Naive thymus-derived CD4-positive, alpha-beta T cell (primary cell): ENCODE data around the gene BBS5. TPM values are rescaled to one million over a fixed set of nuclear protein-coding genes. Genes with fewer than 3 reads are reported as not detected.

Source experiments
- ATAC-seq: fragments of 150-1000 bp; cut with Tn5 transposase; 2 replicates; pipeline ENCODE4 v1.10.0; 2021; ENCODE audit warnings: mild to moderate bottlenecking, moderate library complexity
- CTCF ChIA-PET: fragments of 350-600 bp; sonication (Branson Sonifier 250); formaldehyde crosslinking; loops from one replicate; lab custom pipeline; 2021; ENCODE audit warnings: antibody characterized with exemption; lab: Charles Lee
- POLR2A ChIA-PET: fragments of 350-600 bp; sonication (Branson Sonifier 250); formaldehyde crosslinking; loops from one replicate; lab custom pipeline; 2021; ENCODE audit warnings: antibody characterized with exemption, inconsistent platforms; lab: Charles Lee
- DNase-seq, 9 donors: peaks; one replicate each; pipeline versions ENCODE4 v3.0.0 to v3.0.0-alpha.2; 2020 to 2022; ENCODE audit warnings: mixed read lengths in 1 of 9
- H3K27ac ChIP-seq: one replicate; pipeline ENCODE4 v1.7.0; 2013; ENCODE audit warnings: mild to moderate bottlenecking, low read depth, low read length, moderate library complexity
- H3K27me3 ChIP-seq, 2 donors: one replicate each; pipeline ENCODE4 v1.7.0; 2013; ENCODE audit warnings: low read length in 2 of 2, mild to moderate bottlenecking in 2 of 2, moderate library complexity in 2 of 2; ENCODE audit not compliant: control insufficient read depth in 2 of 2, insufficient read depth in 2 of 2
- H3K36me3 ChIP-seq, 3 experiments: 1 replicate in 2 of 3; 2 replicates in 1 of 3; pipeline ENCODE4 v1.7.0; 2013; ENCODE audit warnings: low read length in 3 of 3, mild to moderate bottlenecking in 3 of 3, moderate library complexity in 1 of 3; ENCODE audit not compliant: insufficient read depth in 3 of 3, control insufficient read depth in 2 of 3
- H3K4me1 ChIP-seq, 2 donors: one replicate each; pipeline ENCODE4 v1.7.0; 2013; ENCODE audit warnings: low read length in 2 of 2, mild to moderate bottlenecking in 2 of 2, moderate library complexity in 1 of 2; ENCODE audit not compliant: control insufficient read depth in 2 of 2, insufficient read depth in 2 of 2
- H3K4me3 ChIP-seq: 2 replicates; pipeline ENCODE4 v1.7.0; 2013; ENCODE audit warnings: mild to moderate bottlenecking, low read length
- H3K9me3 ChIP-seq, 3 experiments: 1 replicate in 2 of 3; 2 replicates in 1 of 3; pipeline ENCODE4 v1.7.0; 2013; ENCODE audit warnings: low read length in 3 of 3; ENCODE audit not compliant: control insufficient read depth in 2 of 3
- H3K27ac Mint-ChIP-seq, 9 donors: one replicate each; pipeline ENCODE4 v1.8.0; 2020 to 2022; ENCODE audit warnings: mixed read lengths in 9 of 9, mild to moderate bottlenecking in 8 of 9, moderate library complexity in 5 of 9, inconsistent platforms in 2 of 9
- H3K27me3 Mint-ChIP-seq, 5 donors: one replicate each; pipeline ENCODE4 v1.8.0; 2021 to 2022; ENCODE audit warnings: mixed read lengths in 5 of 5, mild to moderate bottlenecking in 1 of 5
- H3K36me3 Mint-ChIP-seq, 5 donors: one replicate each; pipeline ENCODE4 v1.8.0; 2020 to 2022; ENCODE audit warnings: mixed read lengths in 5 of 5, mild to moderate bottlenecking in 3 of 5, inconsistent platforms in 1 of 5
- H3K4me1 Mint-ChIP-seq, 7 donors: one replicate each; pipeline ENCODE4 v1.8.0; 2020 to 2022; ENCODE audit warnings: mixed read lengths in 7 of 7, mild to moderate bottlenecking in 3 of 7, inconsistent platforms in 1 of 7
- H3K4me3 Mint-ChIP-seq, 10 donors: one replicate each; pipeline ENCODE4 v1.8.0; 2020 to 2022; ENCODE audit warnings: mild to moderate bottlenecking in 10 of 10, mixed read lengths in 10 of 10, moderate library complexity in 6 of 10, inconsistent platforms in 2 of 10
- H3K9me3 Mint-ChIP-seq, 11 donors: one replicate each; pipeline ENCODE4 v1.8.0; 2020 to 2022; ENCODE audit warnings: mixed read lengths in 11 of 11, mild to moderate bottlenecking in 4 of 11, inconsistent platforms in 1 of 11, moderate library complexity in 1 of 11
- intact Hi-C, 2 donors: fragments of 100-400 bp; cut with micrococcal nuclease; formaldehyde crosslinking; loops; one replicate each; pipeline ENCODE4 v1.15.1; 2023
- polyA plus RNA-seq, 2 donors: library from polyadenylated mRNA; unstranded; fragments of 300-500 nt; fragmentation: Illumina TruSeq; gene quantifications; one replicate each; pipeline ENCODE4 v1.2.3, GENCODE V29; 2021
- total RNA-seq, 6 experiments: library from RNA in 5 of 6; stranded (reverse) in 5 of 6; gene quantifications; 1 replicate in 5 of 6; 2 replicates in 1 of 6; pipeline ENCODE4 v1.2.3 and lab custom pipeline; 2021 to 2026

The BBS5 gene
- total and polyA plus RNA-seq, 7 experiments from 2014 or later: 1.3 to 3.8 (median 2.3) TPM

GRCh38 chr2:169491378-169491777 is 12.1 kb downstream of the BBS5 start:
- no peak overlapping the region for H3K4me3 Mint-ChIP-seq
- Histone ChIP-seq H3K36me3 (no peaks in the 10 kb centered on the region), H3K9me3 (no peaks in the 10 kb centered on the region), H3K27ac (no peak overlapping the region), H3K27me3 (no peaks in the 10 kb centered on the region), H3K4me3 (no peak overlapping the region), H3K4me1 (no peaks in the 10 kb centered on the region)
- peaks cover 0 to 21% (median 4%) of the 10 kb centered on the region in 5 donors for H3K36me3 Mint-ChIP-seq
- ChIA-PET POLR2A (no interaction called here), CTCF (no interaction called here)
- no peaks in the 10 kb centered on the region for H3K27me3 Mint-ChIP-seq
- intact Hi-C loops: no loop called here
- H3K4me1 Mint-ChIP-seq: no peaks in the 10 kb centered on the region
- DNase-seq (no peak), ATAC-seq (no peak)
- no peaks in the 10 kb centered on the region for H3K9me3 Mint-ChIP-seq
- H3K27ac Mint-ChIP-seq: no peak overlapping the region

DNA sequence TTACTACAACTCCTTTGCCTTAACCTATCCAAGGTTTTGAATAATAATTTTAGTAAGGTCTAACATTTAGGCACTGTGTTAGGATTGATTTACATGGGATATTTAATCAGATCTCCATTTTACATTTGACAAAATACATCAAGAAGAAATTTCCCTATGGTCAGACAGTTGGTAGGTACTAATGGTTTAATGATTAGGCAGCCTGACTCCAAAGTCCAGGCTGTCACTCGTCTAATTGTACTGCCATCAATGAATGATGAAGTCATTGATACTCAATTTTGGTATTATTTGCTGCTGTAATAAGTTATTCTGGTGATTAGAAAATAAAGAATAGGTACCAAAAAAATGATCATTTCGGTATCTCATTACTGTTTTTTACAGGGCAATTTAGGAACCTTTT is 14.1 kb downstream of the BBS5 start:
- H3K27me3 Mint-ChIP-seq: no peaks in the 10 kb centered on the region
- H3K36me3 Mint-ChIP-seq: peaks cover 0 to 22% (median 4%) of the 10 kb centered on the region in 5 donors
- ATAC-seq (no peak), DNase-seq (no peak)
- H3K4me3 ChIP-seq: no peak overlapping the region
- no peaks in the 10 kb centered on the region for H3K9me3 ChIP-seq
- H3K4me1 Mint-ChIP-seq: no peaks in the 10 kb centered on the region
- H3K9me3 Mint-ChIP-seq: no peaks in the 10 kb centered on the region
- no peak overlapping the region for H3K27ac Mint-ChIP-seq
- intact Hi-C loops: no loop called here
- no peaks in the 10 kb centered on the region for H3K36me3 ChIP-seq
- H3K27me3 ChIP-seq: no peaks in the 10 kb centered on the region
- no peaks in the 10 kb centered on the region for H3K4me1 ChIP-seq
- H3K27ac ChIP-seq: no peak overlapping the region
- no peak overlapping the region for H3K4me3 Mint-ChIP-seq
- POLR2A ChIA-PET: no interaction called here
- CTCF ChIA-PET: no interaction called here

- no peaks in the 10 kb centered on the region for H3K27me3 ChIP-seq
- H3K9me3 Mint-ChIP-seq: no peaks in the 10 kb centered on the region
- ATAC-seq (no peak), DNase-seq (no peak)
- H3K27me3 Mint-ChIP-seq: no peaks in the 10 kb centered on the region
- H3K4me3 Mint-ChIP-seq: no peak overlapping the region
- ChIA-PET POLR2A (no interaction called here), CTCF (no interaction called here)
- no peak overlapping the region for H3K4me3 ChIP-seq
- peaks cover 0 to 21% (median 4%) of the 10 kb centered on the region in 5 donors for H3K36me3 Mint-ChIP-seq
- no peak overlapping the region for H3K27ac Mint-ChIP-seq
- H3K36me3 ChIP-seq: no peaks in the 10 kb centered on the region
- no peaks in the 10 kb centered on the region for H3K4me1 Mint-ChIP-seq
- no peaks in the 10 kb centered on the region for H3K4me1 ChIP-seq
- intact Hi-C loops: no loop called here
- no peaks in the 10 kb centered on the region for H3K9me3 ChIP-seq
- no peak overlapping the region for H3K27ac ChIP-seq
Measured at GRCh38 chr2:169495310-169495928, 16.1 kb downstream of the BBS5 start.

DNA sequence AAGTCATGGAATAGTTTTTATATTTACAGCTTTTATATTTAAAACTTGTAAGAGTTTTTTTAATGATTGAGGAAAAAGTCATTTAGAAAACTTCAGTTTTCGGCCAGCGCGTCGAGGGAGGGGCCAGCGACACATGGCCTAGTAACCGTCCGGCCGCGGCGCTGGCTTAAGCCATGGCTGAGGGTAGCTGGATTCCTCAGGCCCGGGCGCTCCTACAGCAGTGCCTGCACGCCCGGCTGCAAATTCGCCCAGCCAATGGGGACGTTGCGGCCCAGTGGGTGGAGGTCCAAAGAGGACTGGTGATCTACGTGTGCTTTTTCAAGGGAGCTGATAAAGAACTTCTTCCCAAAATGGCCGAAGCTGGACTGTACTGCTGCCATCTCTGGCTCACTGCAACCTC is 25.4 kb downstream of the BBS5 start:
- intact Hi-C loops: no loop called here
- POLR2A ChIA-PET: no interaction called here
- H3K9me3 Mint-ChIP-seq: no peaks in the 10 kb centered on the region

DNA sequence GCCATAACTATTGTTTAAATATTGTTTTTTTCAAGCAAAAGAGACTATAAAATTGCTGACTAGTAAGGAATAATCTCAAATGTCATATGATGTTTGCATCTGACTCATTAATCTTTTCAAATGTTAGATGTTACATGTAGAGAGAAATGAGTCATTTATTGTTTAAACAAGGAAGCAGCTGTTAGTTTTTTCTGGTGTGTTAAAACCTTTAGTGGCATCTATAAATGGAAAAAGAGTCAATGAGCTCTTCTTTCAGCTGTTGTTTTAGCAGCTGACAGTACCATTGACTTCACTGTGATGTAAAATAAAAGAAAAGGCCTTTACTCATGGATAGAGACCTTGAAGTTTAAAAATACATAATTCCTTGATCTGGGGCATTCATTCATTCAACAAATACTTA is 28.4 kb downstream of the BBS5 start:
- H3K4me3 Mint-ChIP-seq: no peak overlapping the region
- ChIA-PET POLR2A (no interaction called here), CTCF (no interaction called here)
- no peaks in the 10 kb centered on the region for H3K27me3 Mint-ChIP-seq
- H3K9me3 ChIP-seq: no peaks in the 10 kb centered on the region
- H3K4me1 ChIP-seq: no peaks in the 10 kb centered on the region
- H3K4me3 ChIP-seq: no peak overlapping the region
- ATAC-seq (no peak), DNase-seq (no peak)
- H3K4me1 Mint-ChIP-seq: no peaks in the 10 kb centered on the region
- intact Hi-C loops: no loop called here
- peaks cover 0 to 19% (median 9%) of the 10 kb centered on the region in 5 donors for H3K36me3 Mint-ChIP-seq
- H3K36me3 ChIP-seq: no peaks in the 10 kb centered on the region
- H3K27ac Mint-ChIP-seq: no peak overlapping the region
- H3K27ac ChIP-seq: no peak overlapping the region
- H3K9me3 Mint-ChIP-seq: no peaks in the 10 kb centered on the region
- H3K27me3 ChIP-seq: no peaks in the 10 kb centered on the region

More for the DNA sequence above, 25.4 kb downstream of the BBS5 start:
- no peak overlapping the region for H3K27ac Mint-ChIP-seq
- no peaks in the 10 kb centered on the region for H3K27me3 Mint-ChIP-seq
- Histone ChIP-seq H3K27me3 (no peaks in the 10 kb centered on the region), H3K9me3 (no peaks in the 10 kb centered on the region), H3K4me3 (no peak overlapping the region), H3K36me3 (no peaks in the 10 kb centered on the region), H3K4me1 (no peaks in the 10 kb centered on the region), H3K27ac (no peak overlapping the region)
- CTCF ChIA-PET: no interaction called here
- no peak for ATAC-seq
- H3K4me3 Mint-ChIP-seq: no peak overlapping the region
- no peak for DNase-seq
- H3K4me1 Mint-ChIP-seq: no peaks in the 10 kb centered on the region
- H3K36me3 Mint-ChIP-seq: peaks cover 0 to 16% (median 9%) of the 10 kb centered on the region in 5 donors

DNA sequence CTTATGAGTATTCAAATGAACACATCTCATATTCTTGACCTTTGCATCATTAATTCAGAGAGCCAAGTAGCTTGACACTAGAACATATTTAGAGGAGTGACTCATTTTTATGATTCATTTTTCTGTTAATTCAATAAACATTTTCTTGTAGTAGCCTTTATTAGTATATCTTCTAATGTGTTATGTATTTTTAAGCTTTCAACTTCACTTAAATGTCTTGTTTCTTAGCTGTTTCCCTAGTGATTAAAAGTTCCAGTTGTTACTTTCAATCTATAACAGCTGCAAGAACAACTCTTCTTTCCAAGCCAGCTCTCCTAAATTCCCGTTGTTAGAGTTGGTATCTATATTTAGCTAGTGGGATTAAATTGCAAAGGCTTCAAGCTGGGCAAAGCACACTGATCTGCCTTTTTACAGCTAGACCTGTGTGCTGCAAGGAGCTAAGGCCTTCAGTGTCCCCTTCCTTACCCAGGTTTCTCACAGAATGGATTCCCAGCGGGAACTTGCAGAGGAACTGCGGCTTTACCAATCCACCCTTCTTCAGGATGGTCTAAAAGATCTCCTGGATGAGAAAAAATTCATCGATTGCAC is 30.1 kb downstream of the BBS5 start, which contains the start of gene KLHL41:
Gene KLHL41, plus strand, starts transcription at position 405 of the 588 bp plus-strand sequence. Its CDS starts 77 bp downstream, at position 482.
- no peak within 1 kb of the TSS for H3K4me3 Mint-ChIP-seq
- no peak for DNase-seq
- POLR2A ChIA-PET: no interaction called here
- H3K4me3 ChIP-seq: no peak within 1 kb of the TSS
- intact Hi-C loops: no loop called here
- no peaks in the 10 kb centered on the region for H3K9me3 ChIP-seq
- H3K27ac ChIP-seq: no peak within 1 kb of the TSS
- no peaks in the 10 kb centered on the region for H3K36me3 ChIP-seq
- H3K27me3 ChIP-seq: no peaks in the 10 kb centered on the region
- CTCF ChIA-PET: interaction anchor here (0.6 to 1.6 kb wide), 3 partner anchors 19 to 1217 kb away, joined by 3 to 6 read pairs (median 3); no protein-coding TSS in a partner anchor
- ATAC-seq: no peak
- H3K27me3 Mint-ChIP-seq: peaks cover 0 to 3% (median 0%) of the 10 kb centered on the region in 5 donors
- peaks cover 0 to 12% (median 3%) of the 10 kb centered on the region in 5 donors for H3K36me3 Mint-ChIP-seq
- H3K27ac Mint-ChIP-seq: no peak within 1 kb of the TSS
- no peaks in the 10 kb centered on the region for H3K9me3 Mint-ChIP-seq
- H3K4me1 Mint-ChIP-seq: no peaks in the 10 kb centered on the region
- H3K4me1 ChIP-seq: no peaks in the 10 kb centered on the region

- ChIA-PET CTCF (interaction anchor here (0.6 to 1.6 kb wide), 2 partner anchors 18 to 898 kb away, joined by 3 to 6 read pairs; no protein-coding TSS in a partner anchor), POLR2A (no interaction called here)
- H3K27me3 Mint-ChIP-seq: peaks cover 0 to 3% (median 0%) of the 10 kb centered on the region in 5 donors
- no peaks in the 10 kb centered on the region for H3K4me1 Mint-ChIP-seq
- no peak overlapping the region for H3K27ac ChIP-seq
- H3K27me3 ChIP-seq: no peaks in the 10 kb centered on the region
- no peaks in the 10 kb centered on the region for H3K36me3 ChIP-seq
- ATAC-seq (no peak), DNase-seq (no peak)
- no peaks in the 10 kb centered on the region for H3K9me3 Mint-ChIP-seq
- peaks cover 0 to 10% (median 0%) of the 10 kb centered on the region in 5 donors for H3K36me3 Mint-ChIP-seq
- H3K4me1 ChIP-seq: no peaks in the 10 kb centered on the region
- H3K4me3 ChIP-seq: no peak overlapping the region
- H3K9me3 ChIP-seq: no peaks in the 10 kb centered on the region
- no peak overlapping the region for H3K27ac Mint-ChIP-seq
- intact Hi-C loops: no loop called here
- no peak overlapping the region for H3K4me3 Mint-ChIP-seq
Measured at GRCh38 chr2:169509955-169510354, 30.7 kb downstream of the BBS5 start.
